GM18502 (cell line): Measurements from ENCODE around the gene HMGB2.
A peak's percentile ranks its signal among the peaks of the same experiment; 100 is the strongest.

Experiments used
- ATAC-seq: cut with Tn5 transposase; IDR thresholded peaks from one replicate; pipeline ENCODE4 v1.9.1; 2021; ENCODE audit warnings: mild to moderate bottlenecking; ENCODE audit not compliant: unreplicated experiment, poor library complexity

Gene HMGB2

DNA sequence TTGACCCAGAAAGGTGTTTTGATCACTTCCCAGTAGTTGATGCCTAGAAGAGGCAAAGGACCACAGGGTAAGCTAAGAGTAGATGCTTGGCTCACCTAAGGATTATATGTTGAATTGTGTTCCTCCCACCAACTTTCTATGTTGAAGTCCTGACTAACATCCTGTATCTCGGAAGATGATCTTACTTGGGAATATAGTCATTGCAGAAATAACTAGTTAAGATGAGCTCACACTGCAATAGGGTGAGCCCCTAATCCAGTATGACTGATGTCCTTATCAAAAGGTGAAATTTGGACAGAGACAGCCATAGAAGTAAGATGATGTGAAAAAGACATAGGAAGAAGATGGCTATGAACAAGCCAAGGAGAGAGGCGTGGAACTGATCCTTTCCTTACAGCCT is 3.3 kb upstream of the HMGB2 start:
- ATAC-seq = no peak

DNA sequence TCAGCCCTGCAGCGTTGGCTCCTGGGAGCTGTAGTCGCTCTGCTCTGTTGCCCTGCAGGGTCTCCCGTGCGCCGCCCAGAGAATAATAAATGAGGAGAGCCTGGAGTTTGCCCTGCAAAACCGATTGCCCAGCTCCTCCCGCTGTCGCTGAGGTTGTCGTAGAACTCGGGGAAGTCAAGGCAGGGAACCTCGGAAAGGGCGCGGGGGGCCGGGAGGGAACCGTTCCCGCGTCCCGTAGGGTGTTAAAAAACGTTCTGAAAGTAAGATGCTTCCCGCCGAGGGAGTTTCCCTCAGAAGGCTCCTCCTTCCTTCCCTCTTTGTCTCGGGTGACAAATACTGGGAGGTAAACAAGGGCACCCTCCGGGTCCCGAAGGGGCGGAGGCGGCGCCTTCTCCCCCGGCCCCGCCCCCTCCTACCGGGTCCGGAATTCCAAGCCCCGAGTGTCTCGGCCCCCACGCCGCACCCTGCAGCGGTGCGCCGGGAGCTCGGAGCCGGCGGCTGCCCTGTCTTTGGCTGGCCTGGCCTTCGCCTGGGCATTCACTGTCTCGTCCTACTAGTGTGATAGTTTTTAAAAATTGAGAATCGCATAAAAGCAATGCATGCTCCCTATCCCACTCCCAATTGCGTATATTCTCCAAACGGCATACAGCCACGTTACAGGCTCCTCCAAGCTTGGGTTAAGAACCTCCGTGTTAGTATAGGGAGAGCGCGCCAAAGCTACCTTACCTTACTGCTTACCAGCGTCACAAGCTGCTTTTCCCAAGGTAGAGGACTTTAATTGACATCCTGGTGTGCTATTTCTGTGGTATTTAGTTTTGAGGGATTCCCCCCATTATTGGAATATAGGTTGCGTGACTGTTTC is 964 bp upstream of the HMGB2 start:
- ATAC-seq = peak; percentile 43

DNA sequence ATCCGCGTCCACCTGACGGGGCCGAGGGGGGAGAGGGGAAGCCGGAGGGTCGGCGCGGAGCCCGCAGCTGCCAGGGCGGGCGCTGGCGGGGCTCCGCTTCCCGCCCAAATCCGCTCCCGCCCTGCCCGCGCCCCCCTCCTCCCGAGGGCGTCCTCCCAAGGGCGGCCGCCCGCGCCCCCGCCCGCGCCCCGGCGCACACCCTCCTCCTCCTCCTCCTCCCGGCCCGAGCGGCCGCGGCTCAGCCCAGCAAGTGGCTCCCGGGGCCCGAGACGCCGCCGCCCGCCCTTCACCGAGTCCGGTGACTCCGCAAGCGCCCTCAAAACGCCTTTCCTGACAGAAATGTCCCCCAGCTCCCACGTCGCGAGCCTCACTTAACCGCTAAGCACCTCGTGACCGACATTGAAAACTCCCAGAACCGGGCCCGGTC is 487 bp downstream of the HMGB2 start:
- ATAC-seq = peak; percentile 4

DNA sequence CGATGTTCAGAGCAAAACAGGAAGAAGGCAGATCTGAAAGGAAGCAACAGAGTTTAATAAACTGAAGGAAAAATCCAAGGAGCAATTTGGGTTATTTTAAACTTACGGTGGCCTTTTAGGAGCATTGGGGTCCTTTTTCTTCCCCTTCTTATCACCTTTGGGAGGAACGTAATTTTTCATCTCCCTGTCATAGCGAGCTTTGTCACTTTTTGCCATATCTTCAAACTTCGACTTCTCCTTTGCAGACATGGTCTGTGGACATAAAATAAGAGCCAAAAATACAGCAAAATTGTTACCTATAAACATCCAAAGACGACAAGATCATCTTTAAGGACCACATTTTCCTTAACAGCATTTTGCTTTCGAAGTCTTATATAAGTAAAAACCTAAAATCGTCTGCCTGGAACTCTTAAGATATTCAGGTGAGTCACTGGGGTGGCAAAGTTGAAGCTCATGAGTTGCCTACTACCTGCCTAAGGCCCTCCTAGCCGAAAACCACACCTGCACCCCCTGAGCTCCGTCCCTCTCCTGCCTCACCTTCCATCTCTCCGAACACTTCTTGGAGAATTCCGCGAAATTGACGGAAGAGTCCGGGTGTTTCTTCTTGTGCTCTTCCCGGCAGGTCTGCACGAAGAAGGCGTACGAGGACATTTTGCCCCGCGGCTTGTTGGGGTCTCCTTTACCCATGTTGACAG is 1.0 kb downstream of the HMGB2 start:
- ATAC-seq = no peak

DNA sequence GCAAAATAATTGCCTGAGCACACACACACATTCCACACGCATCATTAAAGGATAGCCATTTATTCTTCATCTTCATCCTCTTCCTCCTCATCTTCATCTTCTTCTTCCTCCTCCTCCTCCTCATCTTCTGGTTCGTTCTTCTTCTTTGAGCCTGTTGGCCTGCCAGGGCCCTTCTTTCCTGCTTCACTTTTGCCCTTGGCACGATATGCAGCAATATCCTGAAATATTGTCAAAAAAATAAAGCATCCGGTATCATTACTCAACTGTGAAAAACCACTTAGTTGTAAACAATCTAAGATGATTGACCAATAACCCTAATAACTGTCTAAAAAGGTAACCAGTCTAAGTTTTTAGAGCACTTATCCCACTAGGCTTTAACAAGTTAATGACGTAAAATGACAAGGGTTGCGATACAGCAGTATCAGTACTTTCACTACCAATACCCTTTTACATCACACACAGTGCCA is 2.1 kb downstream of the HMGB2 start:
- no peak for ATAC-seq

DNA sequence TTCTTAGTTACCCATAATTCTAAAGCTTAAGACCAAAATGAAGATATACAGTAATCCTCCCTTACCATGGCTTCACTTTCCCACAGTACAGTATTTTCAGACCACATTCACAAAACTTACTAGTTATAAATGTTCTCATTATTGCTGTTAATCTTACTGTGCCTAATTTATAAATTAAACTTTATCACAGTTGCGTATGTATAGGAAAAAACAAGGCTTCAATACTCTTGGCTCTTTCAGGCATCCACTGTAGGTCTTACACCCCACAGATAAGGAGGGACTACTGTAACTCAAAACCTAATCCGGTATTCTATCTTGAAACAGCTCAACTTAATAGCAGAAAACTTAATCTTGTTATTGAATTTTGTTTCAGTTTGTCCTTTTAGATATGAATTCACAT is 3.6 kb downstream of the HMGB2 start:
- ATAC-seq = no peak

DNA sequence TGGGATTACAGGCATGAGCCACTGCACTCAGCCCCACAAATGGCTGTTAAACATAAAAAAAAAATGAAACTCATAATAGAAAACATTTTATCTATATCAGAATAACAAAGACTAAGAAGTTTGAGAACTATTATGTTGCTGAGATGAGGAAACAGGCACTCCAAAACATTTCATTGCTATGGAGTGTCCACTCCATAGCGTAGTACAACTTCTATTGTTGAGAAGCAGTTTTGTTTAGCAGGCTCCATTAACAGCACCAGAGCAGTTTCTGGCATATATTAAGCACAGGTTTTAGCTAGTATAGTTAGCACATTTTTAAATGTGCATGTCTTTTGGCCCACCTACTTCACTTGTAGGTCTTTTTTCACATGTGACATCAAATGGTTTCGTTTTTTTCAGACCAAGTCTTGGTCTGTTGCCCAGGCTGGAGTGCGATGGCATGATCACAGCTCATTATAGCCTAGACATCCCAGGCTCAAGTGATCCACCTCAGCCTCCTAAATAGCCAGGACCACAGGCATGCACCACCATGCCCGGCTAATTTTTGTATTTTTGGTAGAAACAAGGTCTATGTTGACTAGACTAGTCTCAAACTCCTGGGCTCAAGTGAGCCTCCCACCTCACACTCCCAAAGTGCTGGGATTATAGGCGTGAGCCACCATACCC is 5.8 kb downstream of the HMGB2 start:
- ATAC-seq = no peak

DNA sequence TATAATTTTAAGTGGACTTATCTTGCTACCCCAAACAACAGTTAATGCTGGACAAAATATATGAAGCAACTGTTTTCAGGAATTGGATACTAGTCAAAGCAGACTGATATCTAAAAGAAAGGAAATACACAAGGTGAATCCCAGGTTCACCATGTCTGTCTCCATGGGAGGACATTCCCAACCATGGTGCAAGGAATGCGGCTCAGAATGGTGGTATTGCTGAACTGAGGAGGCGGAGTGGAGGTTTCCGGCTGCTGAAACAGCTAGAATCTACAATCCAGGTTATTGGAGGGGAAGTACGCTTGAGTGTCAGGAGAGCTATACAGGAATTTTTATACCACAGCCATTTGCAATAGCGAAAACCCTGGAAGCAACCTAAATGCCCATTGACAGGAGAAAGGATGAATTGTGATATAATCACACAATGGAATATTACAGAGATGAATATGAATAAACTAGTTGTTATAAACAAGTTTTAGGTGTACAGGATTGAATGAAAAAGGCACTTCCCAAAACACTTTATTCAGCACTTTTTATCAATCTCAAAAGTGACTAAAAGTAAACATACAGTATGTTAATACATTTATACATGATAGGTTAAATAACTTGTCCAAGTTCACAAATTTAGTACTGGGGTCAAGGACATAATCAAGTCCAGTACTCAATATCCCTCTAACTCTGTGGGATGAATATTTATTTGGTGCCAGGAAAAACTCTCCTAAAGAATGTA is 9.0 kb downstream of the HMGB2 start:
- ATAC-seq = no peak

DNA sequence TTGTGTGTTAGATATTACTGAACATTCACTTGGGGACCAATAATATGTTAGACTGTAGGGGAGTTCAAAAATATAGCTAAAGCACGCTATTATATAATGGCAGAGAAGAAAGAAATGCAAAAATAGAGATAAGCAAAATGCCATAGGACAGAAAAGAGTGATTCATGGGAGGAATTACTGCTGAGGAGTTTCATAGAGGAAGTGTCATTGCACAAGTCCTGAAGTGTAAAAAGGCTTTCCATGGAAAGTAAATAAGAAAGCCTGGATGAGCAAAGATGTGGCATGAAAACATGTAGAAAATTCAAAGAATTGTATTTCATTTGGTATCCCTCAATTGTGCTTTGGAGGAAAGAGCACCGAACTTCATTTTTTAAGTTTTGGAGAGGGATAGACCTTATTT is 14.5 kb downstream of the HMGB2 start:
- no peak for ATAC-seq

DNA sequence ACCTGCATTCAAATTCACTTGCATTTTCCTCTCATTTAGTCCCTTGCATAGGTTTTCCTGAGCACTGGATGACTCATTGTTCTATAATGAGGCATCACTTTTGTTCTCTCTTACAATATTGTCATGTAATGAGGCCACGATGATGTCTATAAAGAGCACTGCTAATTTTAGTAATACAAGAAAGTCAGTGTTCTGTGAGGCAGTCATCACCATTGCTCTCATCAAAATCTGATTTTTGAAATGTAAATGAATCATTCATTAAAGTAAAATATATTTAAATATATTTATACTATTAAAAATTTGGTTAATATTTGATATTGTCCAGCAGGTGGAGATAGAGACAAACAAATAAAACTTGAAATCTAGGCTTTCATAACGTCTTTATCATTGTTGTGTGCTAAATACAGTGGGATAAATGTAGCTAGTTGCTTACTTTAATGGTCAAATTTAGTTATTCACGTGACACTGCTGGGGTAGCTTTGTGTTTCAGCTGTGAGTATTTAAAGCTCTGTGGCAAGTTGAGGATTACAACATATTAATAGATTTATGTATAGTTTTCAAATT is 15.4 kb downstream of the HMGB2 start:
- peak; percentile 42 for ATAC-seq

DNA sequence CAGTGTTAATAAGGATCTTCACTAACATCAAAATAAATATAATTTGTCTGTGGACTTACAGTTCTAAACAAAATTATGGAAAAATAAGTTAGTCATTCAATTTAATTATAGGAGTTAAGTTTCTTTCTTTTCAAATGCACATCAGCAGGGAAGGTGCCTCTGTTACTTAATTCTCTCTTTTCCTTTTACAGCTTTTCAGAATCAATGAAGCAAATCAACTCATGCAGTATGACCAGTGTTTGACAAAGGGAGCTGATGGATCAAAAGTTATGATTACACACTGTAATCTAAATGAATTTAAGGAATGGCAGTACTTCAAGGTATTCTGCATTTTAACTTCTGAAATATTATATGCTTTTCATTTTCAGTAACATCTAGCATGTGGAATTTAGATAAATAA is 15.9 kb downstream of the HMGB2 start:
- no peak for ATAC-seq

DNA sequence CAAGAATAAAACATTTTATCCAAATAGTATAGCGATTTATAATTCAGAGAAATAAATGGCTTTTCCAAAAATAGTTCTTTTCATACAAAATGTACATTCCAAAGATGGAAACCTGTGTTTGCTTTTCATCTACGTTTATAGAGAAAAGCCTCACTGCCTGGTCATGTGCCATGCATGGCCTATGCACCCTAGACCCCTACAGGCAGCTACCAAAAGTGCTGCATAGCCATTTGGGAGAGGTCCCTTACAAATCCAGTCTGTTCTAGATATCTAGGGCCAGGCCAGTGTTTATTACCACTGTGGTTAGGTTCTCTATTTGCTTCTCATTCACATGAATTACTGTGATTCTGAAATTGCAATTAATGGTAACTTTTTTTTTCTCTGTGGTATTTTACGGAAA is 17.2 kb downstream of the HMGB2 start:
- peak; percentile 42 for ATAC-seq

DNA sequence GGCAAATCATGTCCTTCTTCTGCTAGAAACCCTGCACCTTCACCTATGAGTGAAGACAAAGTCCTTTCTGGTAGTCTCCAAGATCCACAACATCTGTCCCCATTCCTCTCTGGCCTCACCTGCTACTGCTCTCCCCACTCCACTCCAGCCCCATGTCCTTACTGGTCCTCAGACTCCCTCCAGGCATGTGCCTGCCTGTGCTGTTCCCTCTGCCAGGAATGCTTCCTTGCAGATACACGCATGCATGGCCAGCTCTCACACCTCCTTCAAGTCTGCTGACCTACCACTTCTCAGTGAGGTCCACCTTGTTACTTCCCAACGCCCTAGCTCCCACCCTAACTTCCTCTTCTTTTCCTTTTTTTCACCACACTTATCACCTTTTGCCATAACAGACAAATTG is 18.1 kb downstream of the HMGB2 start:
- ATAC-seq = no peak

DNA sequence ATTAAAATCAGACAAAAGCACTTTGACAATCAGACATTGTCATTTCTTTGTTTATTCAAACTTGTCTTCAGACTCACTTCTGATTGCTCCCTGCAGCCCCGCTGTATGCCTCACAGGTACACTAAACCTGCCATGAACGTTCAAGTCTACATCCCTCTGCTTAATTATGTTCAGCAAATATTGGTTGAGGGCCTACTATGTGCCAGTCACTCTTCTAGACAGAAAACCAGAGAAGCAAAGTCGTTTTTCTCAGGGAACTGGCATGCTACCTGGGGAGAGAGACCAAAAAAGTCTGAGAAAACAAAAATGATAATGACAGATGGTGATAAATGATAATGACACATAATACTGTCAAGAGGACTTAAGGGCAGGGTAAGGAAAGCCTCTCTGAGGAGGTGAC is 19.4 kb downstream of the HMGB2 start:
- ATAC-seq = no peak

DNA sequence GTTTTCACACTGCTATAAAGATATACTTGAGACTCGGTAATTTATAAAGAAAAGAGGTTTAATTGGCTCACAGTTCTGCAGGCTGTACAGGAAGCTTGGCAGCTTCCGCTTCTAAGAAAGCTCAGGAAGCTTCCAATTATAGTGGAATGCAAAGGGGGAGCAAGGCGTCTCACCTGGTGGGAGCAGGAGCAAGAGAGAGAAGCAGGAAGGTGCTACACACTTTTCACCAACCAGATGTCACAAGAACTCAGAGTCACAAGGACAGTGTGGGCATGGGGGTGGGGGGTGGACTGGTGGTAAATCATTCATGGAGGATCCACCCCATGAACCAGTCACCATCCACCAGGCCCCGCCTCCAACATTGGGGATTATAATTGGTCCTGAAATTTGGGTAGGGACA is 22.8 kb downstream of the HMGB2 start:
- no peak for ATAC-seq

DNA sequence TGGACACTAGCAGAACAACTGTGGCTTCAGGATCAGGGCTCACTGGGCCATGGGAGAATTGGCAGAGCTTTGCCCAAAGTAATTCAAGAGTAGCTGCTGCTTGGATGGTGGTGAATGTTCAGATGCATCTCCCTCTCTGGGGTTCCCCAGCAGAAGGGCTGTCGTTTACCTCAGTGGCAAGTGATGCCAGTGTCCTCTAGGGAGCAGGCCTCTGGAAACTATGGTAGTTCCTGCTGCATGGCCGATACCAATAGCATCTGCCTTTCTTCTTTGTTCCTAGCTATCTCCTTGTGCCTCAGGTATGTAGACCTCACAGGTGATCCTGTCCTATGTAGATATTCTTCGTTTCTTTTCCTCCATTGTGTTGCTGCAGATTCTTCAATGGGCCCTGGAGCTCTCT is 26.4 kb downstream of the HMGB2 start:
- no peak for ATAC-seq

DNA sequence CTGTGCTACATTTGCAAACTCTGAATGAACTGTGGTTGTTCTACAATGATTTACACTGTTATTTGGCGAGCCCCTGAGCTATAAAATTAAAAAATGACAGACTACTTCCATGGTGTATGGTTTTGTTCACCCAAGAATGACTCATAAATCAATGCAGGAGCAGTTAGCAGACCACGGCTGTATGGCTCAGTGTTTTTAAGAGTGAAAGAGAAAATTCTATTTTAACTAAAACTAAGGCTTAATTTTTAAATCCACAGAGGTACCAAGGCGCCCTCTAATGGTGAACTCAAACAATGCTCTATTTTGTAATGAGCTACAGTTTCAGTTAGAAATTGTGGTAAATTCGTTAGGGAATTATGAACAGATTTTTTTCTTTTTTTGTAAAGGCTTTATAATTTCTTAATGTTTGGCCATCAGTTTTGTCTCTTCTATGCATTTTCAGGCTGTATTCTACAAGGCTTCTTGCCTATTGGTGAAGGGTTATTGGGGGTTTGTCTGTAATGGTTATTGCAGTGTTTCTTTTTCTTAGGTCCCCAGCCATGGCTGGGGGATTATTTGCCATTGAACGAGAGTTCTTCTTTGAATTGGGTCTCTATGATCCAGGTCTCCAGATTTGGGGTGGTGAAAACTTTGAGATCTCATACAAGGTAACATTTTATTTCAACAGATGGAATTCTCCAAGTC is 32.5 kb downstream of the HMGB2 start:
- ATAC-seq = peak; percentile 64

DNA sequence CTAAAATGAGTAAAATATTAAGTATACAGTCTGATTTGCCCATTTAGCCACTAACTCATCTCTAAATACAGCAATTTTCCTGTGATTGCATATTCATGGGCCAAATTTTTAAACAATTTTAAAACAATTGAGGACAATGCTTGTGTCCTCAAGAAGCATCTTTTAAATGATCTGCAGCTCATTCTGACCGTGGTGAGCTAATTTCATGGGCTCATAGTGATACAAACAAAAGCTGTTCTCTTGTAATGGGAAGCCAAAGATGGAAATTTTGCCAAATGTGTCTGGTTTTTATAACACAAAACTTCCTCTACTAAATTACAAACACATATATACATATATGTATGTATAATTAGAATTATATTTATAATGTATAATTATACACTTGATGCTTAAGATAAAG is 39.7 kb downstream of the HMGB2 start:
- no peak for ATAC-seq

DNA sequence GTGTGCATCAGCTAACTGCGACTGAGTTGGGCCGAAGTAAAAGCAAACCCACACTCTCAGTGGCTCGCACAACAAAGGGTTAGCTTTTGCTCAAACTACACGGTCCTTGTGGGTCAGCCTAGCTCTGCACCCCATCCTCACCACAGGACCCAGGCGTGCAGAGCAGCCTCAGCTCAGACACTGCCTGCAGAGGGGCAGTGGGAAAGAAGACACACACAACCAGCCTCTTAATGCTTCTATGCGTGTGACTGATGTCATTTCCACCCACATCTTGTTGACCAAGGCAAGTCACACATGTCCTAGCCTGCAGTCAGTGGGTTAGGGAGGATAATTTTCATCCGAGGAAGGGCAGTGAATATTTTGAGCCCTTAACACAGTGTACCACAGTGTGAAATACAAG is 40.5 kb downstream of the HMGB2 start:
- no peak for ATAC-seq

DNA sequence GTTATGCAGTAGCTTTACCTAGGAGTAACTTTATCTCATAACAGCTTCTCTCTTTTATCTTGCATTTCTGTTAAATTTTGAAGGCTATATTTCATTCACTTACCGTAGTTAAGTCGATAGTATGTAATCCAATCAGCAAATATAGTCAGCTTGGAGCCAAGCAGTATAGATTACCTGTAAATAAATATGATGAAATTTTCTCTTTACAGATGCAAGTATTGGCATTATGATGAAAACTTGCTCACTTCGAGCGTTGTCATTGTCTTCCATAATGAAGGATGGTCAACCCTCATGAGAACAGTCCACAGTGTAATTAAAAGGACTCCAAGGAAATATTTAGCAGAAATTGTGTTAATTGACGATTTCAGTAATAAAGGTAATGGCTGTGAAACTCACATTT is 42.3 kb downstream of the HMGB2 start:
- ATAC-seq = no peak
